ENCODE results near the gene FBXL13.

The FBXL13 gene

DNA sequence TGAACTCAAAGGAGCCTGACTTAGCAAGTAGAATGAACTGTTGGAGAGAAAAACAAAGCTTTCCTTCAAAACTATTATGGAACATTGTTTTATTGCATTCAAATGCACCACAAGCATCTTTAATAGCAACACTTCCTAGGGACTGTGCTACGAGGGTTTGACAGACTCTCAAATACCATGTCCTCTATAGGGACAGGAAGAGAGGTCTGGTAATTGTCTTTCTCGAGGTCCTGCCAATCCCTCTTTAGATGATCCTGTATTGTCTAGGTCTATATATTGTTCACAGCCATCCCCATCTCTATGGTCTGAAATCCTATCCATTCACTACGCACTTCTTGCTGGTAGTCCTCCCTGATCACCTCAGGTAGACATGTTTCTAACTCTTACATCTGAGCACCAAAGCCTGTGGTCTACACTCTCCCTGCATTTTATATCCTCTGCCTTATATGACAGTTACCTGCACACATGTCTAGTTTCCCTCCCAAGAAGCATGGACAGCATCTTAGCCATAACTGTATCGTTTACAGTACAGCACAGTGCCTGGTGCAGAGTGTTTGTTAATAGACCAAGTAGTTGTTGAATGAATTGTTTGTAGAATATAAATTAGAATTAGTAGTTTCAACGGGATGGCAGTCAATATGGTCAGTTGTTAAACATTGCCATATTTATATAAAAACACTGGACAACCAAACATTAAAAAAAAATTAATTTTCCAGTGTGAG, 183.5 kb downstream of the FBXL13 start:
- DNase-seq: no peak

DNA sequence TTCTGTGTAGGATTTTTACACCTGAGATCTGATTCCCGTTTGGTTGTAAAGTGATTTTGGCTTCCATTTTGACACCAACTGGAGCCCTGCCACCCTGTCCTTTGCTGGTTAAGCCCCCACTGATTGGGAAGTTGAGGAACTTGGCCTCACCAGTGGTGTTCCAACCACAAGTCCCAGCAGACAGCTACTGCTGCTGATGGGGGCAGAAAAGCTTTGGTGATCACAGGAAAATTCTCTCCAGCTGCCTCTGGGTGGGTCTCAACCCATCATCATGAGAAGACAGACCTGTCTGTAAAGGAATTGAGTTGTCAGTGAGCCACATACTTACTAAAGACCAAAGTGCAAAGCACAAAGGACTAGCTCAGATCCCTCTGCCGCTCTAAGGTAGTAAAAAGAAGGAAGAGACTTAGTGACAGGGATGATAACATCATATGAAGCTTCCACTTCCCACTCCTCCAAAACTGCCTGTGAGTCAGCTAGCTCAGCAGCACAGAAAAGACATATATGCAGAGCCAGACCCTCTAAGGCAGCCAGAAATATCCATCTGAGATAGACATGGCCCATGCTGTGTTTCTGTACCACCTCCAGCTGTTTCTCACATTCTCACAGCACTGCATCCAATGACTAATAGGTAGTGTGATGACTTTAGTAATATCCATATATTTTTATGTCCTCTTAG, 184.2 kb downstream of the FBXL13 start:
- no peak for DNase-seq

DNA sequence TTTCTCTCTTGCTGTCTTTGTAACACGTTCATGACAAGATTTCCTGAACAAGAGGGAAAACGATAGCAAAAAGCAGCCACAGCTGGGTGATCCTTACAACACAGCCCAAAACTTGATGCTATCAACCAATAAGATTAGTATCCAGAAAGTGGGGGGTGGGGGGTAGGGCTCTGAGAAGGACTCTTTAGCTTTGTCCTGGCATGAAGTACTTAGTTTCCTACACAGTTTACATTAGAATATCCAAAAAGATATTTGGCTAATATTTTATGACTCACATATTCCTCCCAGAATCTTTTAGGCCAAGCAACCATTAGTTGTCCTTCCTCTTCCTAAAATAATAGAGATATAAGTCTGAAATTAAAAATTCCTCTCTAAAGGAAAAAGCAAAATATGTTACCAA, 184.7 kb downstream of the FBXL13 start:
- no peak for DNase-seq

DNA sequence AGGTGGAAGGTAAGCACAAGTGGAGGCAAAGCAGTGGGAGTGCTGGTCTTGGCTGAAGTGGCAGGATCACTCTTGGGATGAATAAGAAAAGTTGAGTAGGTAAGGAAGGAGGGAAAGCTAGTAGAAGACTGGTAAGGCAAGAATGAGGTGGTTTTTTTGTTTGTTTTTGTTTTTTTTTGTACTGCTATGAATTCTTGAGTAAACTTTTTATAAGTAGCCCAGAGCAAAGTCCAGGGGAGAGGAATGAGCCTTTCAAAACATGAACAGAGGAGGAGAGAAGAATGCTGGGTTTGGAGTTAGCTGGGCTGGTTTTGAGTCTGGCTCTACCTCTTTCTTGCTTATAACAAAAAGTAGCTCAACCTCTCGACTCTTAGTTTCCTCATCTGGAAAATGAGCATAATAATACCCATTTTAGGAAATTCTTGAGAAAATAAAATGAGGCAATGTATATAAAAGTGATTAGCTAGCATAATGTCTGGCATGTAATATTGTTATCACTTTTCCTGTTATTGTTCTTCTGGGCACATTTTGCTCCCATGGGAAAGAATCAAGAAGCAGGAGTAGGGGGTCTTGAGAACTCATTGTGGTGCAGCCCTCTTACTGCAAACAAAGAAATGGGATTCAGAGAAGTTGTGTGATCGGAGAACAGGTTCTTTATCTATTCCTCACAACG, 185.9 kb downstream of the FBXL13 start:
- no peak for DNase-seq

DNA sequence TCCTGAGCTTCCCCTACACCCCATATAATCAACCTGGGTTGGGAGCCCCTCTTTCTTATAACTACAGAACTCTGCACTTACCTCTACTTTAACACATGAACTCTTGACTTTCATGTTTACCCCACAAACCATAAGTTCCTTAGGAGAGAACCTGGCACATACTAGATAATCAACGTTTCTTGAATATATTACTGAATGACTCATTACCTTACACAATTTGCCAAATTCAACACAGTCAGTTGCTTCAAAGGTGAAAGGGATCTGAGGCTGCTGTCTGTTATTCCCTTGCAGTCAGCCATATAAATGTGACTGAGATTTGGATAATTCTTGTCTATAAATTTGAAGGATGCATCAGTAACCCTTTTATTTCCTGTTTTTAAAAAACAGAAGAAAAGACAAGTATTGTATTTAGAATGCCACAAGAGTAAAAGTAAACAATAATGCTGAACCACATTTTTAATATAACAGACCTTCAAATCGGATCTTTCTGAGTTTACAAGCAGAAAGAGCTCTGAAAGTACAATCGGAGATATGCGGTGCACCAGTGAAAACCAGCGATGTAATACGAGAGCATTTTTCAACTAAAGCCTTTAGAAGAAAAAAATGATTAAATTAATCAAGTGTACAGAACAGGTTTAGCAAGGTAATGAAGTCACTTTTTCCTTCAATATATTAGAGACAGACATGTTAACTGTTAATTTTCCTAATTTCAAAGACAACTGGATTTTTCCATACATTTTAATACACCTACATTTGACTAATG, 191.3 kb downstream of the FBXL13 start:
- no peak for DNase-seq

DNA sequence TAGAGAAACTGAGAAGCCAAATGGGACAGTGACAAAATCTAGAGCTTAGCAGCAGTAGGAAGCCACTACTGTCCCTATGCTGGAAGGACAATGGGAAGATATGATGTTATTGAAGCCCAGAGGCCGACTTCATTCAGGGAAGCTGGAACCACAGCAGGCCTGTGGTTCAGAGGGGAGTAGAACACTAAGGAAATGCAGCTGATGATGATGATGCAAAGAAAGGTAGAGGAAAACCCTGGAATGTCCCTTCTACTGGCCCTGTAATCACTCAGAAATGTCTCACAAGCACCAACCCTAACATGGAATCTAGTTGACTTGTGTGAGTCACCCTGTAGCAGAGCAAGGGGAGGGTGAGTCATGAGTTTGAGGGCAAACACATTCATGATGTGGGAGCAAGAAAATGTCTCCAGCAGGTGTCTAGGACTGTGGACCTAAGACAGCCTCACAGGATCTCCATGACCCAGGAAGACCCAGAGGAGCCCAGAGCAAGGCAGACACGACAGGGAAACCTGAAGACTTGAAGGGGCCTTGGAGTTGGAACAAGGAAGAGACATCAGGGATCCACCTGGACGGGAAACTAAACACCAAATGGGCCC, 198.8 kb downstream of the FBXL13 start:
- no peak for DNase-seq

DNA sequence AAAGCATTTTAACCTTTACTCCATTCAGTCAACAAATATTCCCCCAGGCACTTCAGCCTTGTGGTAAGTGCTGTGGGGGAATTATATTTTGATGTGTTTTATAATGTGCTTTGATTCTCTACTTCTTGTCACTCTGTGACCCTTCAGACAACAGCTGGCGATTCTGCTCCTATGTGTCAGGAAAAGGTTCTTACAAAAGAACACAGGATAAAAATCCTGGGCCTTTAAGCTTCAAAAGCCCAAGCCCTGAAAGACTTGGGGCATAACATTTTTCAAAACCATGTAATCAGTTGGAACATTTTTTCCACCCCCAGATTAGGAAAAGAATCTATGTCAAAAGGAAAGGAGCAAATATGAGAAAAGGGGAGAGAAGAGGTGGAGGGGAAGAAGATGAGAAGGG, 199.6 kb downstream of the FBXL13 start:
- no peak for DNase-seq

DNA sequence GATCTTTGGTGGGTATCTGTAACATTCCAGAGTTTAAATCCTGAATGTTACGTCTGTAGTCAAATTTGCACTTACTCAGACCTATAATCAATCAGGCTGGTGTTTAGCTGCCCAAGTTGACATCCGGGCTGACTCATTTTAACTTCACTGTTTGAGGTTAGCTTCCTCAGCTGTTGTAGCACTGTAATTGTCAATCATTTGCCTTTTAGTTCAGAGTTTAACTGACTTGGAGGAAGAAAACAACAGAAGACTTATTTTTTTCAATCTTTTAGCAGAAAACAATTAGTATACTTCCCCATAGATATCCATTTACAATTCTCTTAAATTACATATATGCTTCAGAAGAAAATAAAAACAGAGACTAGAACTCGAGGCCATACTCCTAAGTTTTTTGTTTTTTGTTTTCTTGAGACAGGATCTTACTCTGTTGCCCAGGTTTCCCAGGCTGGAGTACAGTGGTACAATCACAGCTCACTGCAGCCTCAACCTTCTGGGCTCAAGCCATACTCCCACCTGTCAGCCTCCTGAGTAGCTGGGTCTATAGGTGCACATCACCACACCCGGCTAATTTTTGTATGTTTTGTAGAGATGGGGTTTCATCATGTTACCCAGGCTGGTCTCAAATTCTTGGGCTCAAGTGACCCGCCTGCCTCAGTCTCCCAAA, 200.3 kb downstream of the FBXL13 start:
- no peak for DNase-seq

DNA sequence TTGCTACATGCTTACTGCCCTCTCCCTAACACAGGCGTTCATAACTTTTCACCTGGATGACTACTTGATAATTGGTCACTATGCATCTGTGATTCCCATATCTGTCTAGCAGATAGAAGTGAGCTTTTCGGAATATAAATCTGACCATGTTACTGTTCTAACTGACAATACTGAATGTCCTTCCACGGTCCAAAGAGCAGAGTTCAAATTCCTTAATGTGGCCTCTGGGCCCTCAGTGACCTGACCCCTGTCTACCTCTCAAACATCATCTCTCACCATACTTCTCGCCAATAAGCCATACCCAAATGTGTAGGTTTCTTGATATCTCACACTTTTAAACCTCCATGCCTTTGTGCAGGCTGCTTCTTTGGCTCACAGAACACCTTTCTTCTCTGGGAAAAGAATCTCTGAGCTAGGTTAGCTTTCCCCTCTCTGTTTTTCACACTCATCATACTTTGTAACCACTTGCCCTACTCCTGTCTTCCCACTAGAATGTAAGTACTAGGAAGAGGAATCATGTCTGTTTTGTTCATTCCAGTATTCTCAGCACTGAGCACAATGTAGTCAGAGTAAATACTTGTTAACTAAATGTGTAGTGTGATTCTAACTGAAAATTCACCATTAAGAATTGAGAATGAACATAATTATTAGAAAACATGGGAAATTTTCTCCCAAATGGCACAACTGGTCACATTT, 201.0 kb downstream of the FBXL13 start:
- DNase-seq: no peak

DNA sequence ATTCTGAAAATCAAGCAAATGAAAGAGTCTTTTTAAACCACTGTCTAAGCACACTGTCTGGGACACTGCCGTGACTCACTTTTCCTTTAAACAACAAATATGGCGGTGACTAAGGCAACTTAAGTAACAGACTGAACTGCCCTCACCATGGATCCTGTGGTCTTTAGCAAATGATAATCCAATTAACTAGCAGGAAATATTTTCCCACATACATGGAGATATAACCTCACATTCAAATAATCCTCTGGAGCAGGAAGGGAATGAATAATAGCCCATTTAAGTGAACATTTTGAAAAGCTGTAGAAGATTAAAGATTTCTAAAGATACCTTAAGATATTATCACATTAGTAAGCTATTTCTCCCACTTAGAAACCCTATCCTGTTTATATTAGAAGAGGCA, 202.1 kb downstream of the FBXL13 start:
- no peak for DNase-seq

DNA sequence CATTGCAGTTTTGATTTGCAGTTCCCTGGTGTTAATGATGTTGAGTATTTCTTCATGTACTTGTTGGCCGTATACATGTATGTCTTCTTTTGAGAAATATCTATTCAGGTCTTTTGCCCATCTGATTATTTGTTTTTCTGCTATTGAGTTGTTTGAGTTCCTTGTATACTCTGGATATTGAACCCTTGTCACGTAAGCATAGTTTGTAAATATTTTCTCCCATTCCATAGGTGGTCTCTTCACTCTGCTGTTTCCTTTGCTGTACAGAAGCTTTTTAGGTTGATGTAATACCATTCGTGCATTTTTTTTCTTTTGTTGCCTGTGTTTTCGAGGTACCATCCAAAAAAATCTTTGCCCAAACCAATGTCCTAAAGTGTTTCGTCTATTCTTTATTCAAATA, 205.4 kb downstream of the FBXL13 start:
- no peak for DNase-seq

DNA sequence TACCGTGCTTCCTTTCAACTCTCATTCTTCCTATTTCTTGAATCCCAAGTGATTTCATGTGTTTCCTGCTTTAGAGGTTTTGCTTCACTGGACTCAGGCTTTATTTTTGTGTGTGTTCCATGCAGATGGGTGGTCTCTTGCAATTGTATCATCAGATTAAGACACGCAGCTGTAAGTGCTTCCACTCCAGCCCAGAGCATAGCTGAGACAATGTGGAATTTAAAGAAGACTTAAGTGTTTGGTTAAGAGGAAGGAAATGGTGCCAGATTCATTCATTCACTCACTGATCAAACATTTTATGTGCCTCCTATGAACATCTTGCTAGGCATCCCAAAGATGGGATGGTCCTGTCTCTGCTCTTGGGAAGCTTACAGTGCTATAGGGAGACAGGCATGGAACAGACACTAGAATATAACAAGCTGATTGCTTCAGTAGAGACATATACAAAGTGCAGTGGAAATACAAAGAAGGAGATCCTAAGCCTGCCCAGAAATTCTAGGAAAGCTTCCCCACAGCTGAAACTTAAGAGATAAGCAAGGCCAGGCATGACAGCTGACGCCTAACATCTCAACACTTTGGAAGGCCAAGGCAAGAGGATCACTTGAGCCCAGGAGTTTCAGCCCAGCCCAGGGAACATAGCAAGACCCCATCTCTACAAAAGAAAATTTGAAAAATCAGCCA, 207.9 kb downstream of the FBXL13 start:
- DNase-seq: no peak

DNA sequence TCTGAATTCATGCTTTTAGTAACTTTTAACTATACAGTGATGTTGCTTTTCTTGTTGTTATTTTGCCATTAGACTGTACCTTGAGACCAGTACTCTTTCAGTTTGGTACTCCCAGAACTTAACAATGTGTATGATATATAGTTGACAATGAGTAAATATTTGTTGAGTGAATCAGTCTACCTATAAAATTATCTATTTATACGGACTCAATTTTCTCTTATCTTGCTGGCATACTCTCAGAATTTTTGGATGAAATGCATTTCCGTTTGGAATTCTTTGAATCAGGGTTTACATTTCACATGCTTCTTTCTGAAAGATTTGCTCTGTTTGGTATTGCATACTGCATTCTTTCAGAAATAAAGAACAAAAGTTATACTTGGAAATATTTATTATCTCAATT, 209.6 kb downstream of the FBXL13 start:
- DNase-seq: no peak

DNA sequence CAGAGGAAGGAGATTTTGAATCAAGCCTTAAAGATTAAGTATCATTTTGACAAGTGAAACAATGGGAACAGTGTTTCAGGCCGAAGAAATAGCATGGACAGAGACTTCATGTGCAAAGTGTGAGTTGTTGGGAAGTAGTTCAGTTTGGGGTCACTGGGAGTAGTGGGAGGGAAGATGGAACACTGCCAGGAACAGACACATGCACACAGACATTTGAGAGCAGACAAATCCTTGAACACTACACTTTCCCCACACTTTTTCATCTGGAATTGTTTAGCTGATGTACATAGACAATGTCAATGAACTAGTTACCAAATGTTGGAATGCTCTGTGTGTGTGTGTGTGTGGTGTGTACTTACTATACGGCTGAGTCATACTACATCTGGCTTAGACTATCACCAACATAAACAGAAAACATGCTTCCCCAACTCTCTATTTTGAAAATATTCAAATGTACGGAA, 214.2 kb downstream of the FBXL13 start:
- no peak for DNase-seq

DNA sequence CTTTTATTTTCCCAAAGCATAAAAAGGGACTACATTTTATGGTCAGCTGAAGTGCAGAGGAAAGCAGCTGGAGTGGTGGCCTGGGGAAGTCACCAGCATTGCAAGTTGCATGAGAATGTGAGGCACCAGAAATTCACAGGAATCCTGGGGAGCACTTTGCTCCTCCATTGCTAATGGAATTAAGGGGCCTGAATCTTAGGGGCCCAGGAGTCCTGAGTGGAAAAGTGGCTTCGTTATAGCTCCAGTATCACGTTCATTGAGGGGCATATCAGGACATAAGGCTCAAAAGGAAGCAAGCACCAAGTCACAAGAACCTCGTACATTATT, 214.8 kb downstream of the FBXL13 start:
- no peak for DNase-seq

DNA sequence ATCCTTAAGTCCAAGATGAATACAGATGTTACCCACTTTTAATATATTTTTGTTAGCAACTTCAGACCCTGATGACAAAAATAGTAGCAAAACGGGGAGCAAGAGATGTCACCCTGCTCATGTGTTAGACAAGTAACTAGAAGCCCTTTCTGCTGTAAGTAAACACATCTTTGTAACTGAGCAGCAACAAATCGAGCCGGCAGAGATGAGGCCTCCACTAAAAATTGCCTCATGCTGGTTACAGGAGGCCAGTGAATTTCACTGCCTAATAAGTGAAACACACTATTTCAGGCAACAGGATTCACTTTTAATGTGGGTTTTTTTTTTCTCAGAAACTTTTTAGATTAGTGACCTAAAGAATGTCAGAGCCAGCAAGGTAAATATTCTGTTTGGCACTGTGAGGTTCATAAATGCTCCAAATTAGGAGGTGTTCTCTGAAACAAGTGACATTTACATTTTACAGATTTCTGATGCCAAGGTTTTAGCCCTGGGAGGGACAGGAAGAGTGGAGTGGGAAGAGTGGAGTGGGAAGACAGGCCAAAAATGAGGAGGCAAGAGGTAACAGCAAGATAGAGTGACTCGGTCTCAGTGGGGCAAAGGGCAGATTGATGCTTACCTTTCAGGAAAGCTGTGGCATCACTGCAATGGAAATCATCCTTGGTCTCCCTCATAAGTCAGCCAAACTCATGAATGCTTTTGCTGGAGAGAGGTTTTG, 215.4 kb downstream of the FBXL13 start:
- no peak for DNase-seq

DNA sequence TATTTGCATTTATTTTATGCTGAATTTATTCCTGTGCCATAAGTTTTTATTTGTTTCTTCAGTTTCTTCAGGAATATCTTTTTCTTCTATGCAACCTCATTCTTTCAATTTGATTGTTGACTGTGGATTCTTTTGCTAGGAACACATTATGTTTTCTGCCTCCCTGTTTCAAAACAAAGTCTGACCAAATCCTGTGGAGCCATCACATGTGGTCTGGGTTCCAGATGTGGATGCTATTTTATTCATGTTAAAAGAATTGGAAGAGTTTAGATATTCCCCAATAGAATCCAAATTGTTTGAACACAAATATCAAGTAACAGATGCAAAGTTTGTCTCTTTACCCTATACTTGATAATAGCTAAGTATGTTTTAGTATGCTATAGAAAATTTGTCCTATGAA, 218.6 kb downstream of the FBXL13 start:
- no peak for DNase-seq

DNA sequence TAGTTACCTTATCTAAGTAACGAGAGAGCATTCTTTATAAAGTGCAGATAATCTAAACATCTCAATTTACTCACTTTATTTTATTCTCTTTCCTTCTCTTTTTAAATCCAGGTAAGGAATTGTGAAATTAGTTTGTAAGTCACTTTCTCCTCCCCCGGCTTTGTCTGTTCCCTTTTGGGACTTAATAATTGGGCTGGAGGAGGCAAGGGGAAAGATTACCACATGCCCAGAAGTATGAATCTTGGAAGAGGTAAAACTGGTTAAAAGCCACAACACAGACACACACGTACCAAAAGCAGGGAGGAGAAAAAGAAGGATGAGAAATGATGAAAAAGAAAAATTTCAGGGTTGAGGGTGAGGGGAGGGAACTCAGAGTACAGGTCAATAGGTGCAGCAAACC, 225.1 kb downstream of the FBXL13 start:
- no peak for DNase-seq

DNA sequence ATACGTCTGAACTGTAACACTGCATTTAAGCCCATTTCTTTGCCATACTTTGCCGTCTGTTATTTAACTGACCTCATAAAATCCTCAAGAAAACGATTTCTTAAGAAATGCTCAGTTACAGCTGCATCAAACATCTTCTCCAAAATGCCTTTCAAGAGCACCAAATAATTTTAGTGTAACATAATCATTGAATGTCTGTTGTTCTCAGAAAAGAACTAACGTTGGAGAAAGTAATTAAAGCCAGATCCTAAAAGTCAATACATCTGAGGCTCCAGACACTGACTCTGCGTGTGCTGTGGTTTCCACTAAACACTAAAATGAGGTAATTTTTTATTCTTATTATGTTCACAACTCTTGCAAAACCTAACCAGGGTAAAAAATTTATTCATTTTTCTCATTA, 225.5 kb downstream of the FBXL13 start:
- no peak for DNase-seq

DNA sequence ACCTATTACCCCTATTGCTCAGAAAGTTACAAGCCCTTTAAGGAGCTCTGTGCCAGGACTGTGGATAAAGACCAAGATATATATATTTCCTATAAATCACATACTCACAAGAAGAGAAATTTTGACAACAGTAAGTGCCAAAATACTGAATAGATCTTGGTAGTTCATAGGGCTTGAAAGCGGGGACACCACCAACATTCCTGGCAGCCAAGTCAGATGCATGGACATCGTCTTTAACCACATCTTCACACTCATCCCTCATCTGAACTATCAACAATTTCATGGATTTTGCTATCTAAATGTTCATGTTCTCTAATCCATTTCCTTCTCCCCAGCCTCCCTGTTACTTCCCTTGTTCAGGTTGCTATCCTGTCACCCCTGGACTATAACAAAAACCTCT, 229.2 kb downstream of the FBXL13 start:
- no peak for DNase-seq

DNA sequence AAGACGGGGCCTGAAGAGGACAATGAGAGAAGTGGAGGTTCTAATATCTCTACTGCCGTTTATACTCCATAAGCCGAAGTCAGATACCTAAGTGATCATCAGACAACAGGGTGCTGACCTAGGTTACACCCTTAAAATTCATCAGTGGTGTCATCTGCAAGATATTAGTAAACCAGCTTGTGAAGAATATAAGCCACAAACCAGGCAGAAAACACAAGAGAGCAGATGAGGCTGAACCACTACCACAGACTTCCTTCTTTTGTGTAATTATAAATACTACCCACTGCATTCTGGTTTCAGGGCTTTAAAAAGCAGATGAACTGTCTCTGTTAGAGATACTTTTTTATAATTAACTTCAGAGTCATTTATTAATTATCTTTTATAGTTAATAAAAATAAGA, 230.7 kb downstream of the FBXL13 start:
- no peak for DNase-seq
